Karpas-422 (cell line): Measurements from ENCODE around the gene NTM. TPM values are rescaled to one million over a fixed set of nuclear protein-coding genes. Genes with fewer than 3 reads are reported as not detected.

Experiments
- DNase-seq: peaks from one replicate; pipeline ENCODE4 v3.0.0-alpha.2; 2015
- H2AFZ ChIP-seq: fragments of 200-600 bp; sonication (generic); 2 replicates; pipeline ENCODE4 v1.6.1; 2014; ENCODE audit warnings: antibody characterized with exemption, low read length, mixed read lengths
- H3K27ac ChIP-seq: fragments of 200-600 bp; sonication (generic); 2 replicates; pipeline ENCODE4 v1.5.1; 2014; ENCODE audit warnings: mild to moderate bottlenecking, low read length, moderate library complexity
- H3K27me3 ChIP-seq: fragments of 200-600 bp; sonication (generic); 2 replicates; pipeline ENCODE4 v1.6.1; 2014; ENCODE audit warnings: low read length, mixed read lengths
- H3K36me3 ChIP-seq: fragments of 200-600 bp; sonication (generic); 2 replicates; pipeline ENCODE4 v1.6.1; 2014; ENCODE audit warnings: low read length, mixed read lengths; ENCODE audit not compliant: insufficient read depth
- H3K4me1 ChIP-seq: fragments of 200-600 bp; sonication (generic); 2 replicates; pipeline ENCODE4 v1.6.1; 2014; ENCODE audit warnings: mild to moderate bottlenecking, low read length, mixed read lengths
- H3K4me2 ChIP-seq: fragments of 200-600 bp; sonication (generic); 2 replicates; pipeline ENCODE4 v1.6.1; 2014; ENCODE audit warnings: low read length, low read depth, mild to moderate bottlenecking; ENCODE audit not compliant: poor library complexity, severe bottlenecking
- H3K4me3 ChIP-seq: fragments of 200-600 bp; sonication (generic); 2 replicates; pipeline ENCODE4 v1.5.1; 2014; ENCODE audit warnings: mild to moderate bottlenecking, antibody characterized with exemption, low read length, mixed read lengths
- H3K79me2 ChIP-seq: fragments of 200-600 bp; sonication (generic); 2 replicates; pipeline ENCODE4 v1.6.1; 2014; ENCODE audit warnings: mild to moderate bottlenecking, low read length, mixed read lengths
- H3K9ac ChIP-seq: fragments of 200-600 bp; sonication (generic); 2 replicates; pipeline ENCODE4 v1.6.0; 2014; ENCODE audit warnings: low read length
- H3K9me2 ChIP-seq: fragments of 200-600 bp; sonication (generic), shearing (Covaris generic); replicated peaks from 2 replicates; pipeline ENCODE4 v1.6.0; 2014; ENCODE audit warnings: mild to moderate bottlenecking, low read length, moderate library complexity; ENCODE audit not compliant: insufficient read depth
- H3K9me3 ChIP-seq: fragments of 300-700, 200-600 bp; sonication (generic); 2 replicates; pipeline ENCODE4 v1.6.1; 2014; ENCODE audit warnings: low read length, mixed read lengths
- H4K20me1 ChIP-seq: fragments of 200-600 bp; sonication (generic); 2 replicates; pipeline ENCODE4 v1.6.1; 2014; ENCODE audit warnings: mild to moderate bottlenecking, antibody characterized with exemption, low read length, low read depth; ENCODE audit not compliant: insufficient read depth
- total RNA-seq: library from RNA; depleted of rRNA; stranded (reverse); fragments of >200 nt; shearing (Covaris generic); gene quantifications from 2 replicates; pipeline ENCODE4 v1.2.3, GENCODE V29; 2014; ENCODE audit warnings: low replicate concordance

Gene NTM
- total RNA-seq, 1 experiment from 2014 or later = not detected

DNA sequence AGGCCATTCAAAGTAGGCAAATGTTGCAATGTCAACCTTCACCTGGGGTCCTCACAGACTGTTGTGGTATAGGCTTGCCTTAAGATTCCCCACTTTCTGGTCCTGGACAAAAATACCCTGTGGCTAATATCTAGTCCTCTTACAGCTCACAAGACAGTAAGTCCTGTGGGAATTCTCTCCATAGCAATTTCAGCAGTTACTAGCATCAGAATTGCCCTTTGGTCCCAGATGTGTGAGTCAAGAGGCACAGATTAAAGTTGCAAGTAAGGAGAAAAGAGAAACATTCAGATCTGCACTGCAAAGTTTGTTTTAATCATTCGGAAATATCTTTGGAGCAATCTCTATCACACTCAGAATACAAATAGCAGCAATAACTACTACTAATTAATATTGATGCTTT lies 420.2 kb downstream of the NTM start:
- Histone ChIP-seq H2AFZ (no peak overlapping the region), H3K4me2 (no peak overlapping the region), H3K4me1 (no peaks in the 10 kb centered on the region), H3K79me2 (no peaks in the 10 kb centered on the region), H3K27ac (no peak overlapping the region), H4K20me1 (no peaks in the 10 kb centered on the region), H3K9me3 (no peaks in the 10 kb centered on the region), H3K4me3 (no peak overlapping the region), H3K36me3 (no peaks in the 10 kb centered on the region), H3K9ac (no peak overlapping the region), H3K9me2 (no peaks in the 10 kb centered on the region), H3K27me3 (no peaks in the 10 kb centered on the region)
- no peak for DNase-seq

DNA sequence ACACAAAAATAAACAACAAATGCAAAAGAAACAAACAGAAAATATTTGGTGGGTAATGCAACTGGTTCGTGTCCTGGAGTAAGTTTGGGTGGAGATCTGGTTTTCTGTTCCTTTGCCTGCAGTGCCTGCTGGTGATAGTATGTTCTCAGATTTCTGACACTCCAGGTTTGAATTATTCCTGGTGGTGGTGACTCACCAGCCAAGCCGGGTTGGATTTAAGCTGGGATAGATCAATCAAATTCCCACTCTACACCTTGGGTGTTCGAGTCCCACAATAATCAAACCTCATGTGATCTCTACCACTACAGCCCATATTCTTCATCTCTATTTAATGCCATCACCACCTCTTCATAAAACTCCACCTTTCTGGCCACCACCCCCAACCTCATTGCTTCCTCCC lies 421.8 kb downstream of the NTM start:
- DNase-seq = no peak
- Histone ChIP-seq H3K4me2 (no peak overlapping the region), H4K20me1 (no peaks in the 10 kb centered on the region), H3K27me3 (no peaks in the 10 kb centered on the region), H3K9ac (no peak overlapping the region), H3K27ac (no peak overlapping the region), H3K36me3 (no peaks in the 10 kb centered on the region), H3K4me1 (no peaks in the 10 kb centered on the region), H3K9me2 (no peaks in the 10 kb centered on the region), H3K9me3 (no peaks in the 10 kb centered on the region), H3K4me3 (no peak overlapping the region), H3K79me2 (no peaks in the 10 kb centered on the region), H2AFZ (no peak overlapping the region)

GRCh38 chr11:131796089-131796488 lies 425.7 kb downstream of the NTM start:
- Histone ChIP-seq H3K4me1 (no peaks in the 10 kb centered on the region), H3K4me2 (no peak overlapping the region), H3K79me2 (no peaks in the 10 kb centered on the region), H3K27ac (no peak overlapping the region), H2AFZ (no peak overlapping the region), H3K9me3 (no peaks in the 10 kb centered on the region), H3K36me3 (no peaks in the 10 kb centered on the region), H4K20me1 (no peaks in the 10 kb centered on the region), H3K9me2 (no peaks in the 10 kb centered on the region), H3K4me3 (no peak overlapping the region), H3K9ac (no peak overlapping the region), H3K27me3 (no peaks in the 10 kb centered on the region)
- no peak for DNase-seq

DNA sequence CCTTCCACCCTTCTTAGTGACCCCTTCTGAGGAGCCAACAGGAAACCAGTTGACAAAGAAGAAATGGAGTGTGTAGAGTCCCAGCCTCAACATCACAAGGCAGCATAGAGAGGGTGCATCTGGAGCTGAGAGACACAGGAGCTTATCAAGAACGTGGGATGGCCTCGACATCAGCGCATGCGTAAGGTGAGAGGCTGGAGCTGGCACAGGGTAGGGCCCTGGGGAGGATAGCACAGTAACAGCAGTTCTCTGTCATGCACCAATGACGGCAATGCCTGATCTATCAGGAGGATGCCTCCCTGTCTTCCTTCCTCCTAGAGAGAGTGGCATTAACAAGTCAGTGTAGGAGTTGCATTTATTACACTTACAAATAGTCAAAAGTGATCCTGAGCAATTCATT lies 426.1 kb downstream of the NTM start:
- no peak overlapping the region for H3K27ac ChIP-seq
- no peak overlapping the region for H3K4me3 ChIP-seq
- H3K4me2 ChIP-seq = no peak overlapping the region
- no peak overlapping the region for H2AFZ ChIP-seq
- H3K4me1 ChIP-seq = no peaks in the 10 kb centered on the region
- H3K9me2 ChIP-seq = no peaks in the 10 kb centered on the region
- DNase-seq = no peak
- no peak overlapping the region for H3K9ac ChIP-seq
- no peaks in the 10 kb centered on the region for H3K79me2 ChIP-seq
- H3K27me3 ChIP-seq = no peaks in the 10 kb centered on the region
- no peaks in the 10 kb centered on the region for H3K36me3 ChIP-seq
- no peaks in the 10 kb centered on the region for H3K9me3 ChIP-seq
- no peaks in the 10 kb centered on the region for H4K20me1 ChIP-seq

- Histone ChIP-seq H3K27ac (no peak overlapping the region), H3K4me2 (no peak overlapping the region), H3K36me3 (no peaks in the 10 kb centered on the region), H3K4me3 (no peak overlapping the region), H3K79me2 (no peaks in the 10 kb centered on the region), H4K20me1 (no peaks in the 10 kb centered on the region), H3K27me3 (no peaks in the 10 kb centered on the region), H2AFZ (no peak overlapping the region), H3K4me1 (no peaks in the 10 kb centered on the region), H3K9me2 (no peaks in the 10 kb centered on the region), H3K9ac (no peak overlapping the region), H3K9me3 (no peaks in the 10 kb centered on the region)
- DNase-seq = no peak
These were observed 430.0 kb downstream of the NTM start for GRCh38 chr11:131800452-131800851.

- no peaks in the 10 kb centered on the region for H3K27me3 ChIP-seq
- H3K9me2 ChIP-seq = no peaks in the 10 kb centered on the region
- no peak overlapping the region for H3K4me2 ChIP-seq
- H3K27ac ChIP-seq = no peak overlapping the region
- no peak overlapping the region for H2AFZ ChIP-seq
- no peak overlapping the region for H3K4me3 ChIP-seq
- no peak for DNase-seq
- H3K9ac ChIP-seq = no peak overlapping the region
- no peaks in the 10 kb centered on the region for H3K9me3 ChIP-seq
- no peaks in the 10 kb centered on the region for H3K4me1 ChIP-seq
- no peaks in the 10 kb centered on the region for H3K79me2 ChIP-seq
- no peaks in the 10 kb centered on the region for H3K36me3 ChIP-seq
- H4K20me1 ChIP-seq = no peaks in the 10 kb centered on the region
These were observed 432.2 kb downstream of the NTM start for GRCh38 chr11:131802440-131803115.

GRCh38 chr11:131807876-131808275 lies 437.5 kb downstream of the NTM start:
- no peak for DNase-seq
- Histone ChIP-seq H3K9me2 (no peaks in the 10 kb centered on the region), H3K36me3 (no peaks in the 10 kb centered on the region), H3K27me3 (no peaks in the 10 kb centered on the region), H3K4me3 (no peak overlapping the region), H3K4me2 (no peak overlapping the region), H3K27ac (no peak overlapping the region), H3K79me2 (no peaks in the 10 kb centered on the region), H3K9me3 (no peaks in the 10 kb centered on the region), H3K4me1 (no peaks in the 10 kb centered on the region), H4K20me1 (no peaks in the 10 kb centered on the region), H2AFZ (no peak overlapping the region), H3K9ac (no peak overlapping the region)

DNA sequence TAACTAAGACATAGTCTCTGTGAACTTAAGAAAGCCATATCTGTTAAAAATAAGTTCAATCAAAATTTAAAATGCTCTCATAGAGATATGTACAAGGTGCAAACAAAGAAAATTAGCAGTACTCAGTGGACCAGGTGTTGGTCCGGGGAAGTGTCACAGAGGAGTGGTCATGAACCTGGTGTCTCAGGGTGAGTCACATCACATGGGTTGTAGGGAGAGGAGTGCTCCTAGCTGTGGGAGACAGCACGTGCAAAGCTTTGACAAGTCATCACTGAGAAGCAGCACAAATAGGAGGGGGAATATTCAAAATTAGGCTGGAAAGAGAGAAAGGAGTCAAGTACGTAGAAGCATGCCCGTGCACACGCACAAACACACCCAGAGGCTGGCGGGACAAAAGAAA lies 438.1 kb downstream of the NTM start:
- no peak overlapping the region for H3K27ac ChIP-seq
- no peak overlapping the region for H3K4me3 ChIP-seq
- no peaks in the 10 kb centered on the region for H3K4me1 ChIP-seq
- no peaks in the 10 kb centered on the region for H3K9me3 ChIP-seq
- no peaks in the 10 kb centered on the region for H4K20me1 ChIP-seq
- H3K79me2 ChIP-seq = no peaks in the 10 kb centered on the region
- no peak overlapping the region for H3K9ac ChIP-seq
- no peaks in the 10 kb centered on the region for H3K36me3 ChIP-seq
- no peak overlapping the region for H2AFZ ChIP-seq
- H3K9me2 ChIP-seq = no peaks in the 10 kb centered on the region
- no peaks in the 10 kb centered on the region for H3K27me3 ChIP-seq
- H3K4me2 ChIP-seq = no peak overlapping the region
- DNase-seq = no peak
